ENCODE measurements around the gene KCNC3. TPM values are rescaled to one million over a fixed set of nuclear protein-coding genes. Genes with fewer than 3 reads are reported as not detected.

KCNC3 gene
- total and polyA plus RNA-seq, 2 of the 4 experiments (the other 2 are of a cell fraction) = 0.07 TPM; not detected in 1

DNA sequence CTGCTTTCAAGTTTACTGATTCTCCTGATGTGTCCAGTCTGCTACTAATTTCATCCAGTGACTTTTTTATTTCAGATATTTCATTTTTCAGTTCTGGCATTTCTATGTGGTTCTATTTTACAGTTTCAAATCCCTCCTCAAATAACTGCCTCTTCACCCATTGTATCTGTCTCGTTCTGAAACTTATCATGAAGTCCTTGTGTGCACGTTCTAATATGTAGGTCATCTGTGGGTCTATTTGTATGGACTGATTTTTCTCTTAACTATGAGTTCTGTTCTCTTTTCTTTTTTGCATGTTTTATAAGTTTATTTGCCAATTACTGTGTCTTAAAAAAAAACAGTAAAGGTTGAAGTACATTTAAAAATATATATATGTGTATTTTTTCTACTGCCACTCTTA is 43.3 kb downstream of the KCNC3 start:
- POLR2A ChIA-PET (ENCODE audit: unreplicated experiment) = no interaction called here
- H4K91ac ChIP-seq (ENCODE audit: insufficient read depth, low read depth, low read length) = no peak overlapping the region
- H3K4ac ChIP-seq (ENCODE audit: low read depth, low read length) = no peak overlapping the region
- intact Hi-C loops (cut with micrococcal nuclease) = no loop called here
- CTCF ChIA-PET = no interaction called here
- BruUV-seq (replicated peaks) = no TSS peak
- no peak overlapping the region for H3K4me2 ChIP-seq (ENCODE audit: low read depth, low read length)
- ATAC-seq (ENCODE audit: low read depth) (no peak), DNase-seq (no peak)
- dilution Hi-C loops (cut with HindIII; ENCODE audit: low sequenced_read_pairs, unreplicated experiment) = no loop called here
- no peak overlapping the region for H2BK20ac ChIP-seq (ENCODE audit: low read depth, low read length)
- no peak overlapping the region for H2AK9ac ChIP-seq (replicated peaks; ENCODE audit: low read depth, low read length, poor library complexity)
- no peaks in the 10 kb centered on the region for H3K27me3 ChIP-seq (ENCODE audit: control insufficient read depth, insufficient read depth, low read length)
- no peak overlapping the region for H2AK5ac ChIP-seq (ENCODE audit: low read depth, low read length)
- H3K36me3 ChIP-seq (ENCODE audit: control insufficient read depth, insufficient read depth, low read length) = no peaks in the 10 kb centered on the region
- no peak overlapping the region for H3K18ac ChIP-seq (ENCODE audit: low read depth, low read length)
- H3K23ac ChIP-seq (ENCODE audit: low read depth, low read length) = no peak overlapping the region
- WGBS, 2 experiments (ENCODE audit: extremely low coverage in 2 of 2, insufficient read length in 1 of 2) = no CpG with 5 or more reads among the region's 2 CpGs
- H2BK15ac ChIP-seq (ENCODE audit: low read depth, low read length) = no peak overlapping the region
- H3K9me1 ChIP-seq (ENCODE audit: insufficient read depth, low read length) = no peaks in the 10 kb centered on the region
- H4K20me1 ChIP-seq (ENCODE audit: insufficient read depth, low read length) = no peaks in the 10 kb centered on the region
- no peaks in the 10 kb centered on the region for H3K4me1 ChIP-seq (ENCODE audit: control insufficient read depth, insufficient read depth, low read length)
- H3K14ac ChIP-seq (replicated peaks; ENCODE audit: low read depth, low read length) = no peak overlapping the region
- H4K5ac ChIP-seq (ENCODE audit: low read depth, low read length) = no peak overlapping the region
- no peak overlapping the region for H2AFZ ChIP-seq (replicated peaks; ENCODE audit: low read length, poor library complexity)
- H3K4me3 ChIP-seq (ENCODE audit: insufficient read depth, low read depth, low read length) = no peak overlapping the region
- H3K9me3 ChIP-seq (ENCODE audit: control insufficient read depth, insufficient read depth, low read length) = peaks cover 21% of the 10 kb centered on the region
- no peak overlapping the region for H3K56ac ChIP-seq (ENCODE audit: extremely low read depth, insufficient read depth, low read length)
- H2BK120ac ChIP-seq (ENCODE audit: low read depth, low read length) = no peak overlapping the region
- H3K79me1 ChIP-seq (ENCODE audit: low read depth in 1 of 2, low read length in 2 of 2) = no peaks in the 10 kb centered on the region
- no peak overlapping the region for H3K9ac ChIP-seq (ENCODE audit: low read depth, low read length)
- in situ Hi-C loops (cut with MboI; ENCODE audit: low sequenced_read_pairs) = no loop called here
- H4K8ac ChIP-seq (ENCODE audit: low read depth in 2 of 2, low read length in 2 of 2) = no peak overlapping the region
- H2BK5ac ChIP-seq (ENCODE audit: low read depth, low read length, poor library complexity, severe bottlenecking) = no peak overlapping the region
- TF ChIP-seq, protein P1, sequence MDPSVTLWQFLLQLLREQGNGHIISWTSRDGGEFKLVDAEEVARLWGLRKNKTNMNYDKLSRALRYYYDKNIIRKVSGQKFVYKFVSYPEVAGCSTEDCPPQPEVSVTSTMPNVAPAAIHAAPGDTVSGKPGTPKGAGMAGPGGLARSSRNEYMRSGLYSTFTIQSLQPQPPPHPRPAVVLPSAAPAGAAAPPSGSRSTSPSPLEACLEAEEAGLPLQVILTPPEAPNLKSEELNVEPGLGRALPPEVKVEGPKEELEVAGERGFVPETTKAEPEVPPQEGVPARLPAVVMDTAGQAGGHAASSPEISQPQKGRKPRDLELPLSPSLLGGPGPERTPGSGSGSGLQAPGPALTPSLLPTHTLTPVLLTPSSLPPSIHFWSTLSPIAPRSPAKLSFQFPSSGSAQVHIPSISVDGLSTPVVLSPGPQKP (IDR thresholded peaks at IDR 0.05; ENCODE audit: borderline replicate concordance, low read depth, low read length) = no peak
- TF ChIP-seq BHLHE40 (IDR thresholded peaks at IDR 0.05; ENCODE audit: low read depth, low read length) (no peak), SMC3 (IDR thresholded peaks at IDR 0.05; ENCODE audit: low read depth, low read length) (no peak), CHD1 (IDR thresholded peaks at IDR 0.05; ENCODE audit: low read depth, low read length) (no peak), MAZ (IDR thresholded peaks at IDR 0.05; ENCODE audit: borderline replicate concordance, low read depth, low read length) (no peak), RAD21 (IDR thresholded peaks at IDR 0.05; ENCODE audit: low read length) (no peak), FOS (IDR thresholded peaks at IDR 0.05; ENCODE audit: low read depth, low read length) (no peak), POLR2A (IDR thresholded peaks at IDR 0.05; ENCODE audit: low read depth, low read length) (no peak), MAFK (IDR thresholded peaks at IDR 0.05; ENCODE audit: low read depth, low read length) (no peak)
- TF ChIP-seq, protein P2, sequence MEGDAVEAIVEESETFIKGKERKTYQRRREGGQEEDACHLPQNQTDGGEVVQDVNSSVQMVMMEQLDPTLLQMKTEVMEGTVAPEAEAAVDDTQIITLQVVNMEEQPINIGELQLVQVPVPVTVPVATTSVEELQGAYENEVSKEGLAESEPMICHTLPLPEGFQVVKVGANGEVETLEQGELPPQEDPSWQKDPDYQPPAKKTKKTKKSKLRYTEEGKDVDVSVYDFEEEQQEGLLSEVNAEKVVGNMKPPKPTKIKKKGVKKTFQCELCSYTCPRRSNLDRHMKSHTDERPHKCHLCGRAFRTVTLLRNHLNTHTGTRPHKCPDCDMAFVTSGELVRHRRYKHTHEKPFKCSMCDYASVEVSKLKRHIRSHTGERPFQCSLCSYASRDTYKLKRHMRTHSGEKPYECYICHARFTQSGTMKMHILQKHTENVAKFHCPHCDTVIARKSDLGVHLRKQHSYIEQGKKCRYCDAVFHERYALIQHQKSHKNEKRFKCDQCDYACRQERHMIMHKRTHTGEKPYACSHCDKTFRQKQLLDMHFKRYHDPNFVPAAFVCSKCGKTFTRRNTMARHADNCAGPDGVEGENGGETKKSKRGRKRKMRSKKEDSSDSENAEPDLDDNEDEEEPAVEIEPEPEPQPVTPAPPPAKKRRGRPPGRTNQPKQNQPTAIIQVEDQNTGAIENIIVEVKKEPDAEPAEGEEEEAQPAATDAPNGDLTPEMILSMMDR (conservative IDR thresholded peaks at IDR 0.05; ENCODE audit: low read depth, low read length) = no peak
- H3K27ac ChIP-seq (ENCODE audit: insufficient read depth, low read length) = no peak overlapping the region

All from IMR-90 (cell line).